Peyer's patch (tissue), 4 donors: ENCODE results near the gene AGPS.

Experiments
- CTCF ChIP-seq, 6 experiments: fragments of 450-650 bp in 4 of 6; fragments of 200-600 bp in 2 of 6; sonication (generic) in 1 of 6; IDR thresholded peaks; one replicate each; pipeline ENCODE4 v1.5.1; 2017 to 2019; ENCODE audit warnings: antibody characterized with exemption in 6 of 6, mild to moderate bottlenecking in 3 of 6, moderate library complexity in 1 of 6
- POLR2A ChIP-seq, 2 donors: fragments of 450-650 bp; IDR thresholded peaks; one replicate each; pipeline ENCODE4 v1.5.1; 2017; ENCODE audit warnings: antibody characterized with exemption in 2 of 2, mild to moderate bottlenecking in 2 of 2, moderate library complexity in 2 of 2

- no peak for TF ChIP-seq POLR2A (IDR thresholded peaks at IDR 0.05)
- no peak for TF ChIP-seq CTCF (IDR thresholded peaks at IDR 0.05)
Measured at GRCh38 chr2:177385151-177385550, 7.4 kb upstream of the AGPS start.
